Stimulated activated CD4-positive, alpha-beta T cell treated with anti-CD3 and anti-CD28 coated beads, Interleukin-15, amount 100 ng/mL, for 48 hours (primary cell): Measurements from ENCODE around the gene CDK16.

Source experiments
- DNase-seq, 2 donors: peaks; one replicate each; pipeline ENCODE4 v3.0.0-alpha.2; 2020; ENCODE audit warnings: low read depth in 2 of 2

CDK16 gene

DNA sequence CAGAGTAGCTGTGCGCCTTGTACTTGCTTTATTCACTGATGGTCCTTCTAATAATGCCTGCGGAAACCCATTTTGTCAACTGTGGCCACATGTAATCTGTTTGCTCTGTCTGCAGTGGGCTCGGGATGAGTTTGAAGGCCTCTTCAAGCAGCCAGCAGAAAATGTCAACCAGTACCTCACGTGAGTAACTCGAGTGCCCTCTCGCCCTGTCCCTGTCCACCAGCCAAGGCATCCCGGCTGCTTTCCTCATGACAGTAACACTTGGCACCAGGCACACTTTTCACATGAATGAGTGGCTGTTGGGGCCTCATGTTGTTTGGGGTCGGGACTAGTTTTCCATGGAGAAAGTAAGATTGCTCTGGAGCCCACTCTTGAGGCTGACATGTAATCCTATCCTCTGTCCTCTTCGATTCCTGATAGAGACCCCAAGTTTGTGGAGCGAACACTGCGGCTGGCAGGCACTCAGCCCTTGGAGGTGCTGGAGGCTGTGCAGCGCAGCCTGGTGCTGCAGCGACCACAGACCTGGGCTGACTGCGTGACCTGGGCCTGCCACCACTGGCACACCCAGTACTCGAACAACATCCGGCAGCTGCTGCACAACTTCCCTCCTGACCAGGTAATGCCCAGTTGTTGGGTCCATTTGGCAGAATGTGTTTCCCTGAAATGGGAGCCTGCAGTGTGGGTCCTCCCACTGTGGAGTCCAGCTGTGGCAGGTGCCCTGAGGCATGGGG is 8.8 kb upstream of the CDK16 start:
- DNase-seq = no peak

DNA sequence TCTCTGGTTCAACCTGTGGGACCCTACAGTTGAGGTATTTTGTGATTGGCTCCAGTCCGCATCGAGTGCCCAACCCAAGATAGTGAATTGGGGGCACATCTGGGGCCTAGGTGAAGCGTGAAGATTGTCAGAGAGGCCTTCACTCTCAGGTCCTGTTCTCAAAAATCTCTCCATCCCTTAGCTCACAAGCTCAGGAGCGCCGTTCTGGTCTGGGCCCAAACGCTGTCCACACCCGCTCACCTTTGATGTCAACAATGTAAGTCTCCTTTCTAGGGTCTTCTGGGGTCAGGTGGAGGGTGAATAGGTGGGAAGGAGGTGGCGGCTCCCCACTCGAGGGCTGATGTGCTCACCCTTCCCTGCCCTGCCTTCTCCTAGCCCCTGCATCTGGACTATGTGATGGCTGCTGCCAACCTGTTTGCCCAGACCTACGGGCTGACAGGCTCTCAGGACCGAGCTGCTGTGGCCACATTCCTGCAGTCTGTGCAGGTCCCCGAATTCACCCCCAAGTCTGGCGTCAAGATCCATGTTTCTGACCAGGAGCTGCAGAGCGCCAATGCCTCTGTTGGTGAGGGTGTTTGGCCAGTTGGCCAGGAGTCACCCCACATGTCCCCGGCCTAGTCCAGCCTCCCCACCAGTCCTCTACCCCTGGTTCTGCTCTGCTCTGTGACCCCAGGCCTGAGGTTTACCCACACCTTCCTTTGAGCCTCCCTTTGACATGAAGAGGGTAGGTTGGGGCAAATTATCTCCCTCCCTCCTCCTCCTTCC is 7.6 kb upstream of the CDK16 start:
- no peak for DNase-seq

DNA sequence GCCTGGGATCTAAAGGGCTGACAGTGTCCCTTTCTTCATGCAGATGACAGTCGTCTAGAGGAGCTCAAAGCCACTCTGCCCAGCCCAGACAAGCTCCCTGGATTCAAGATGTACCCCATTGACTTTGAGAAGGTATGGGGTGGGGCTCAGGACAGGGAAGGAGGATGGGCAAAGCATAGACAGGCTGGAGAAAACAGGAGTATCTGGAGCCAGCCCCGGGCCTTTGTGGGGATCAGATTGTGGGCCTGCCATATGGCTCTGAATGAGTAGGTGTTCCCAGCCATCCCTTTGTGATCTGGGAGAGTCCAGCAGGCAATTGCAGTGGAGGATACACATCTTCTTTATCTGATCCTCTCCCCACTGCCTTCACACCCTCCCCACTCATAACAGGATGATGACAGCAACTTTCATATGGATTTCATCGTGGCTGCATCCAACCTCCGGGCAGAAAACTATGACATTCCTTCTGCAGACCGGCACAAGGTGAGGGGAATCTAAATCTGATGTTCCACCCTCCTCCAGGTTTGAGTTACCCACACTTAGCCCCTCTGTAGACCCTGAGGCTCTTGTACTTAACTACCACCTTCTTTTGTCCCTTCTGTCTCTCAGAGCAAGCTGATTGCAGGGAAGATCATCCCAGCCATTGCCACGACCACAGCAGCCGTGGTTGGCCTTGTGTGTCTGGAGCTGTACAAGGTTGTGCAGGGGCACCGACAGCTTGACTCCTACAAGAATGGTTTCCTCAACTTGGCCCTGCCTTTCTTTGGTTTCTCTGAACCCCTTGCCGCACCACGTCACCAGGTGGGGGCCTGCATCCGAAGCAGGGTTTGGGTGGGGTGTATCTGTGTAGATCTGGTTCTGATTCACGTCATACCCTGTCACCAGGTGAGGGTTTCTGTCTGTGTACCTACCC is 5.8 kb upstream of the CDK16 start:
- no peak for DNase-seq

DNA sequence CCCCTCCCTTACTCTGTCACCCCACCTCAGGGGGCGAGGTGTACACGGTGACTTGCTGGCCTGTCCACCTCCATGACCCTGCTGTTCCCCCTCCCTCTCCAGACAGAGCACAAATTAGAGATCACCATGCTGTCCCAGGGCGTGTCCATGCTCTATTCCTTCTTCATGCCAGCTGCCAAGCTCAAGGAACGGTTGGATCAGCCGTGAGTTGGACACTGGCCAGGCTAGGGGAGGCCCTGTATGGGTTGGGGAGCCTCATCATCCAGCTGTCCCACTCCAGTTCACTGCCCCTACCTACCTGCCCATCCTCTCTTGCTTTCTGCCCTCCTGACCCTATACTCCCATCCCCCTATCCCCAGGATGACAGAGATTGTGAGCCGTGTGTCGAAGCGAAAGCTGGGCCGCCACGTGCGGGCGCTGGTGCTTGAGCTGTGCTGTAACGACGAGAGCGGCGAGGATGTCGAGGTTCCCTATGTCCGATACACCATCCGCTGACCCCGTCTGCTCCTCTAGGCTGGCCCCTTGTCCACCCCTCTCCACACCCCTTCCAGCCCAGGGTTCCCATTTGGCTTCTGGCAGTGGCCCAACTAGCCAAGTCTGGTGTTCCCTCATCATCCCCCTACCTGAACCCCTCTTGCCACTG is 3.9 kb upstream of the CDK16 start:
- DNase-seq = no peak

DNA sequence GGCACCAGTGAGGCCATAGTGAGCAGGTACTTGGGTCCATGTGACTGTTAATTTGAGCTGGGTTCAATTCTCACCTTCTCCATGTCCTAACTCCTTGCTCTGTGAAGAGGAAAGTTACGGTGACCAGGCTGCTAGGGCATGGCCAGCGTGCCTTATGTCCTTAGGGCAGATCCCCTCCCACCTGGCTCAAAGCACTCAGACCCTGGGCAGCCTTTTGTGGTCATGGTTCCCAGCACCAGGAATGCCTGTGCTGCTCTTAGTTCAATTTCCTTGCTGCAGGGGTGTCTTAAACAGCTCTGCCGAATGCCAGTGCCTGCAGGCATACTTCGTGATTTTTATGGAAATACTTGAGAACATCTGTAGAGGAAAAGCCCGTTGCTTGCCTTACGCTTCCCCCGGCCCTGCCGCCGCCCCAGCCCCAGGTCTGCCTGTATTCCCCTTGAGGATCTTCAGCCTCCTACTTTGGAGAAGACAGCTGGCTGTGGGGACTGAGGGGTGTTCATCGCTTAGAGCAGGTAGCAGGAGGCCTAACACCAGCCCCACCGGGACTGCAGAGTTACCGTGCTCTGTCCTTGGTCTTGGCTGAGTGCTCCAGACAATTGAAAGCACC is 3.1 kb upstream of the CDK16 start:
- DNase-seq = no peak

DNA sequence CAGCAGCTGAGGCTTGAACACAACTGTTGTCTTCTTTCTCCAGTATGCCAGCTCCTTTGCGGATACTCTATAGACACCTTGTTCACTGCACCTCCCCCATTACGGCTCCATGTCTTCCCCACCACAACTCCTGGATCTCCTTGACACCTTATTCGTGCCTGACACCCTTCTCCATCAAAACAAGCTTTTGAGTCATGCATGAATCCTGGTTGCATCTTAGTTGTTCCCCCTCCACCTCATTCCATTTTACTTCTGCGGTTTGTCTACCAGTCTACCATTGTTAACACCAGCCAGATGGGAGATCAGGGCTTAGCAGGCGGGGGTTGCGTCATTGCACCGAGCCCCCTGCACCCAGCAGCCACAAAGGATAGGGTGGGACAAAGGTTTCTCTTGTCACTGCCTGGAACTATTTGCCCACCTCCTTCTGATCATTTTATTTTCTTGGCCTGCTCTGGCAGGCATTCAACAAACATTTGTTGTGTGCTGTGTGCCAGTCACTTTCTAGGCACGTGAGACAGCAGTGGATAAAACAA is 2.0 kb upstream of the CDK16 start:
- DNase-seq = no peak

DNA sequence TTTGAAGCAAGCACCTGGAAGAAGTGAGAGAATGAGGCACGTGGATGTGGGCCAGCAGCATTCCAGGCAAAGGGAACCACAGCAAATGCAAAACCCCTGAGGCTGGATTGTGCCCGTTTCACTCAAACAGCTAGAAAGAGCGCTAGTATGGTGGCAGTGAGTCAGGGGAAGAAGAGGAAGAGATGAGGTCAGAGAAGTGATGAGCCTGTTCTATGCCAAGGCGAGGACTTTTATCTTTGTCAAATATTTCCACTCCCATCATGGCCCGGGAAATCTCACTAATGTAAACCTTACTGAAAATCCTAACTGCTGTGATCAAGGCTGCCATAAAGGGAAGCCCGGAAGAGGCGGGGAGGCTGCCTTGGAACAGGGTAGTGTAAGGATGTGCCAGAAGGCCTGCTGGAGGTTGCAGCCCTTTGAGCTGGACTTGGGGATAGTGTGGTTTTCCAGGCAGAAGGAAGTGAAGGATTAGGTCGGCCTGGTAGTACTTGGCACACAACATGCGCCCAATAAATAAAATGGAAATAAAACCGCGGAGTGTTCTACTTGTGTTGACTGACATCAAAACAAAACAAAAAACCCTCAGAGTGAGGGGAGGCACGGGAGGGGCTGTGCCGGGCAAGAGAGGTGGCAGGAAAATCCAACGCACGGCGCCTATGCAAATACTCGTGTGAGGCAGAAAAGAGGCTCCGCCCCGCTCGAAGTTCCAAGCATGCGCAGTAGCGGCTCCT is 1.2 kb upstream of the CDK16 start:
- DNase-seq = no peak

DNA sequence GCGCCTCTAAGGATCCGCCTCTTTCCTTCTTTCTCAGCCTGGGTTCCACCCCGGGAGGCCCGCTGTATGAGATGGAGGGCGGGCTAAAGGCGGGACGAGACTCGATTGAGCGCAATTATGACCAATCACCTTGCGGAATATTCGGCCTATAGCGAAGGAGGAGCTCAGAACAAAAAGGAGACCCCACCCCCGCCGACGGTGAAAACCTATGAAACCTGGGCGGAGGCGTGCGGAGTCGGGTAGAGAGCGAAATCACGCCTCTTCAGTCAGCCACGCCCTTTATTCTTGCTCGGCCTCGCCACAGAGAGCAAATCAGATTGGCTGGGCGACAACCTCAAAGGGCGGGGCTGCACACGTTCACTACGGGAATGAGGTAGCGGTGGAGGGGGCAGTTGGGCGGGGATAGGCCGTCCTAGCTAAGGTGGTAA is 615 bp upstream of the CDK16 start:
- DNase-seq = peak; percentile 92 to 98

DNA sequence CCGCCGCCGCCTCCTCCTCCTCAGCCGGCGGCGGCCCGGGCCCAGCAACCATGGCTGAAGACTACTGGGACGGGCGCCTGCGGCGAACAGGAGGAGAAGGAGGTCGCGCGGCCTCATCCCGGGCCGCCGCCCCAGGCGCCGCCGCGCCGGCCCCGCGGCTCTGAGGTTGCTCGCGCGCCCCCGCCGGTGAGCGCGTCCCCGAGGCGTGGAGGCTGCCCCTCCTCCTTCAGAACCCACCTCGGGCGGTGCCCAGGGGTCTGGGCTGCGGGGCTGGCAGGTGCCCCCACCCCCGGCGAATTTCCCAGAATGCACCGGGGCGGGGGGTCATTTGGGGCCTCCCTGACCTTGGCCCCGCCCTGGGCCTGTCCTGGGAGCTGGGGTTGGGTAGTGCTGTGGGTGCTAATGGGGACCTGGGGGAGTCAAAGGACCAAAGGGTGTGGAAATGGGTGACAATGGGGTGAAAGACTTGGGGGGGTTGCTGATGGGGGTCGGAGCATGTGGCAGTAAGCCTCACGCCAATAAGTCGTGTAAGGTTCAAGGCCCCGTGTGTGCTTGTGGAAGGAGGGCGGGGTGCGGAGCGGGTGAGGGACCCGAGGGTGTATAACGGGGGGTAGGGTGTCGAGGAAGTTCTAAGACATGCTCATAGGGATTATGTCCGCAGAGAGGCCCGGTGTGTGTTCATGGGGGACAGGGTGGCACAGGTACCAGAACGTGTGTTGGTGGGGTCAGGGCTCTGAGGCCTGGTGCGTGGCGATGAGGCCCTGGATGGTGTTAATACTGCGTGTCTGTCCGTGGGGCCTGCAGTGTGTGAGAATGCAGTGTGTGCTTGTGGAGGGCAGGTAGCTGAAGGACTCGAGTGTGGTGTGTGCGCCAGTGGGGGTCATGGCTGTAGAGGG is 687 bp downstream of the CDK16 start:
- DNase-seq = peak in 1 of 2 donors; percentile 14

DNA sequence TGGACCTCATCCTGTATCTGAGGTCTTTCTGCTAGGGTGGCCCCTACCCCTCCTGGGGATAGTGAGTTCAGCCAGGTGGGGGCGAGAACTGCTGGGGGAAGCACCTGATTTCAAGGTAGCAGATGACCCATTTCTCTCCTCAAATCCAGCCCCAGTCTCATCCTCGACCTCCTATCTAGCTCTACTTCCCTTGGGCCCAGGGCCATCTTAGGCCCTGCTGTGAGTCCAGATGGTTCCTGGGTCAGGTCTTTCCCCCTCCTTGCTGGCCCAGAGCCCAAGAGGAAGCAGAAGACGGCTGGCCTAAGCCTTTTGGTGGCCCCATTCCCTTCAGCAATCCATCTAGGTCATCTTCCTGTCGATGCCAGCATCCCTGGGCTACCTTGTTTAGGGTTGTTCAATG is 3.3 kb downstream of the CDK16 start:
- no peak for DNase-seq

DNA sequence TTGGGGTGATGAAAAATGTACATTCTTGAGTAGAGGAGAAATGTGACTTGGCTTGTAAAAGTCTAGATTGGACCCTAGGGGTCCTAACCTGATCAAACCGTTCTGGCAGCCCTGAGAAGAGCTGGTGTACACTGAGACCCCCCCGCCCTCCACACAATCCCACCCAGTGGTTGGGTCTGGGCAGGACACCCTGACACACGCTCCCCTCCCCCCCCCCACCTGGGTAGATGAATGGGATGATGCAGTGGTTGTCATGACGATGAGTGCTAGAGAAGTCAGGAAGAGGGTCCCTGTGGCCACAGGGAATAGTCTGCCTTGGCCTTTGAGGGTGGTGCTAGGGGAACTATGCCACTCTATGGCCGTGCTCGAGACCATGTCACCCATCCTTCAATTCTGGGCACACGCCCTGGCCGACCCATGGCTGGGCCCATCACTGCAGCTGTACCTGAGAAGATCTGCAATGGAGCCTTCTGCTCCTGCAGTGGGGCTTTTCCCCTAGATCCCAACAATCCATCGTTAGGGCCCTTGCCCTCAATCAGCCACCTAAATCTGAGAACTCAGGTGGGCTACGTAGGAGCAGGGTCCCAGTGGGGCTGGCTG is 4.4 kb downstream of the CDK16 start:
- DNase-seq = no peak

DNA sequence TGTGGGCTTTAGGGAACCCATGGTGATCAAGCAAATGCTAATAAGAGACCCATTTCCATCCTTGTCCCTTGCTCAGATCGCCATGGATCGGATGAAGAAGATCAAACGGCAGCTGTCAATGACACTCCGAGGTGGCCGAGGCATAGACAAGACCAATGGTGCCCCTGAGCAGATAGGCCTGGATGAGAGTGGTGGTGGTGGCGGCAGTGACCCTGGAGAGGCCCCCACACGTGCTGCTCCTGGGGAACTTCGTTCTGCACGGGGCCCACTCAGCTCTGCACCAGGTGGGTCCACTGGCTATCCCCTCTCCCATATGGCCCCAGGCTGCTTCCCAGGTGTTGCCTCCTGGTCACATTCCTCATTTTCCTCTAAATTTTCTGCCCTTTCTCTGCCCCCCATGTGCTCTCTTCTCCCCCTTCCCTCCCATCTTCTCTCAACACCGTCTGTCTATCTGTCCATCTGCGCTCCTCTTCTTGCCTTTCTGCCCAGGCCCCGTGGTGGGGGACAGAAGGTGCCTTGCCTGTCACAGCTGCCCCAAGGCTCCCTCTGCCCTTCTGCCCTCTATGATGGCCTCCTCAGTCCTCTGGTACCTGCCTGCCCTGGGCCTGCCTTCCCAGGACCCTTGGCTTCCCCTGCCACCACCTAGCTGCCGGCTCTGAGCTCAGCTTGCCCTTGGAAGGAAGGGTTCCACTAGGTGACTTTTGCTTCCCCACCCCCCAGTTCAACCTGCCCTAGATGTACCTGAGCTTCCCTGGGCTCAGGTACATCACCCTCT is 5.2 kb downstream of the CDK16 start:
- no peak for DNase-seq

DNA sequence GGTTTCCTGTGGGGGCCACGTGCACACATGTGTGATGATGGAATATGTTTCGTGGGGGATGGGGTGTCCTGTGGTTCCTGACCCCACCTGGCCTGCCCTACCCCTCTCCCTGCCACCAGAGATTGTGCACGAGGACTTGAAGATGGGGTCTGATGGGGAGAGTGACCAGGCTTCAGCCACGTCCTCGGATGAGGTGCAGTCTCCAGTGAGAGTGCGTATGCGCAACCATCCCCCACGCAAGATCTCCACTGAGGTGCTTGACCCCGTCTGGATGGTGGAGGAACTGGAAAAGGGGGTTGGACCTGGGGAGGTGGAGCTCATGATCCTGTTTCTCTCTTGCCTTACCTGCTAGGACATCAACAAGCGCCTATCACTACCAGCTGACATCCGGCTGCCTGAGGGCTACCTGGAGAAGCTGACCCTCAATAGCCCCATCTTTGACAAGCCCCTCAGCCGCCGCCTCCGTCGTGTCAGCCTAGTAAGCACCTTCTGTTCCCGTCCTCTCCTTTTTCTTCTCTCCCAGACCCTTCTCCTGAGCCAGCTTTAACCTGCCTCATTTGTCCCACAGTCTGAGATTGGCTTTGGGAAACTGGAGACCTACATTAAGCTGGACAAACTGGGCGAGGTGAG is 5.9 kb downstream of the CDK16 start:
- DNase-seq = no peak

DNA sequence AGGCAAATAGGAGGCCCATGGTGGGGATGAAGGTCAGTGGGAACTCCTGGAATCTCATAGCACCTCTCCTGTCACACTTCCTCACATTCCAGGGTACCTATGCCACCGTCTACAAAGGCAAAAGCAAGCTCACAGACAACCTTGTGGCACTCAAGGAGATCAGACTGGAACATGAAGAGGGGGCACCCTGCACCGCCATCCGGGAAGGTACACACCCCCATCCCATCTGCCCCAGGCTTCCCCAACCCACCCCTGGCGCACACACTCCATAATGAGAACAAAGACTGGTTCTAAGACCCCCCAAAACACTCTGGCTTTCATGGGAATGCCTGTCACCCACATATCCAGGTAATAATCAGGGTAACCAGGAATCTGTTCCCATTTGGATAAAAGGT is 6.4 kb downstream of the CDK16 start:
- DNase-seq = no peak

DNA sequence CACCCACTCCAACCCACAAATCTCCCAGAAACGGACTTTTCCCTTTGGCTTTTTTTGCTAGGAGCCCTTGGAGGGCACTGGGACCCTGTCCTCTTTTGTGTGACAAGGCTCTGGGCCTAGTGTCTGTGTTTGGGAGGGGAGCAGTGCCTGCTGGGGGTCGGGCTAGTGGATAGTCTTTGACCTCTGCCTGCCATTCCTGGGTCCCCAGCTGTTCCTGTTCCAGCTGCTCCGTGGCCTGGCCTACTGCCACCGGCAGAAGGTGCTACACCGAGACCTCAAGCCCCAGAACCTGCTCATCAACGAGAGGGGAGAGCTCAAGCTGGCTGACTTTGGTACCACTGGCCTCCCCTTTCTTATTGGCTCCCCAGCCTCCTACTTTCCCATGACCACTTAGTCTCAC is 7.6 kb downstream of the CDK16 start:
- DNase-seq = no peak

DNA sequence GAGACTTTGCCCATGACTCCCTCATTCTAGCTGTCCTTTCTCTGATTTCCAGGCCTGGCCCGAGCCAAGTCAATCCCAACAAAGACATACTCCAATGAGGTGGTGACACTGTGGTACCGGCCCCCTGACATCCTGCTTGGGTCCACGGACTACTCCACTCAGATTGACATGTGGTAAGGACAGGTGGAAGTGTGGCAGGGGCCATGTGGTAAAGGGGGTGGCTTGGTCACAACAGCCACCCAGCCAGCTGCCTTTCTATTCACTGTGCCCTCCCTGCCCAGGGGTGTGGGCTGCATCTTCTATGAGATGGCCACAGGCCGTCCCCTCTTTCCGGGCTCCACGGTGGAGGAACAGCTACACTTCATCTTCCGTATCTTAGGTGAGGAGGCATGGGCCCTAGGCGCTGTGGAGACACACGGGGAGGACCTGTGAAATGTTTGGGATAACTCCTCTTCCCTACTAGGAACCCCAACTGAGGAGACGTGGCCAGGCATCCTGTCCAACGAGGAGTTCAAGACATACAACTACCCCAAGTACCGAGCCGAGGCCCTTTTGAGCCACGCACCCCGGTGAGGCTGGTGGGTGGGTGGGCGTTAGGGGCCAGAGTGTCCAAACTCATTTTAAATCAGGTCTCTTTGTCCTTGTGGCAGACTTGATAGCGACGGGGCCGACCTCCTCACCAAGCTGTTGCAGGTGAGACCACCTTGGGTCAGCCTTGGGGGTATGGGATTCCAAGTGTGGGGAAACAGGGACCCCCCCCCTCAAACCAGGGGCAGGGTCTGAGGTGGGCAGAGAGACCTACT is 8.3 kb downstream of the CDK16 start:
- no peak for DNase-seq

DNA sequence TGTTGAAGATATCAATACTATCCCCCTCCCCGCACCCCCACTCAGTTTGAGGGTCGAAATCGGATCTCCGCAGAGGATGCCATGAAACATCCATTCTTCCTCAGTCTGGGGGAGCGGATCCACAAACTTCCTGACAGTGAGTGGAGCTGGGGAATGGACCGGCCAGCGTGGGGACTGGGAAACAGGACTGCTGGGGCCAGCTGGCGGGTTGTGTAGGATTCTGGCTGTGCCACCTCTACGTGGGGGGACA is 8.8 kb downstream of the CDK16 start:
- no peak for DNase-seq
